Activated CD4-positive, alpha-beta T cell treated with anti-CD3 and anti-CD28 coated beads, Interleukin-2, amount 10 ng/mL, durations not matched to agents 7 days and 5 days (primary cell): ENCODE results near the gene ATAD1. TPM values are rescaled to one million over a fixed set of nuclear protein-coding genes. Genes with fewer than 3 reads are reported as not detected.
"Not testable (repeated sequence)": the region's sequence is repeated elsewhere in the genome, so short reads cannot be mapped to it uniquely, and the experiment has no call there.

Experiments used
- CTCF ChIA-PET: fragments of 350-600 bp; sonication (Branson Sonifier 250); formaldehyde crosslinking; loops from one replicate; lab custom pipeline; 2021; ENCODE audit warnings: antibody characterized with exemption; lab: Charles Lee
- POLR2A ChIA-PET: fragments of 350-600 bp; sonication (Branson Sonifier 250); formaldehyde crosslinking; loops from one replicate; lab custom pipeline; 2021; ENCODE audit warnings: antibody characterized with exemption; lab: Charles Lee
- DNase-seq: peaks from one replicate; pipeline ENCODE4 v3.0.0-alpha.2; 2020
- H3K27ac Mint-ChIP-seq: one replicate; pipeline ENCODE4 v1.8.0; 2021; ENCODE audit warnings: mild to moderate bottlenecking, moderate library complexity, mixed read lengths
- H3K27me3 Mint-ChIP-seq: one replicate; pipeline ENCODE4 v1.8.0; 2021; ENCODE audit warnings: mixed read lengths
- H3K36me3 Mint-ChIP-seq: one replicate; pipeline ENCODE4 v1.8.0; 2021; ENCODE audit warnings: low read depth, mixed read lengths
- H3K4me1 Mint-ChIP-seq: one replicate; pipeline ENCODE4 v1.8.0; 2021; ENCODE audit warnings: mixed read lengths
- H3K4me3 Mint-ChIP-seq: one replicate; pipeline ENCODE4 v1.8.0; 2021; ENCODE audit warnings: mild to moderate bottlenecking, moderate library complexity, mixed read lengths
- H3K9me3 Mint-ChIP-seq: one replicate; pipeline ENCODE4 v1.8.0; 2021; ENCODE audit warnings: mixed read lengths
- total RNA-seq, 2 experiments: library from RNA; stranded (reverse); gene quantifications; one replicate each; pipeline ENCODE4 v1.2.3, GENCODE V29; 2021

The ATAD1 gene
- total RNA-seq, 2 experiments from 2014 or later = 42.9 to 45.9 TPM

DNA sequence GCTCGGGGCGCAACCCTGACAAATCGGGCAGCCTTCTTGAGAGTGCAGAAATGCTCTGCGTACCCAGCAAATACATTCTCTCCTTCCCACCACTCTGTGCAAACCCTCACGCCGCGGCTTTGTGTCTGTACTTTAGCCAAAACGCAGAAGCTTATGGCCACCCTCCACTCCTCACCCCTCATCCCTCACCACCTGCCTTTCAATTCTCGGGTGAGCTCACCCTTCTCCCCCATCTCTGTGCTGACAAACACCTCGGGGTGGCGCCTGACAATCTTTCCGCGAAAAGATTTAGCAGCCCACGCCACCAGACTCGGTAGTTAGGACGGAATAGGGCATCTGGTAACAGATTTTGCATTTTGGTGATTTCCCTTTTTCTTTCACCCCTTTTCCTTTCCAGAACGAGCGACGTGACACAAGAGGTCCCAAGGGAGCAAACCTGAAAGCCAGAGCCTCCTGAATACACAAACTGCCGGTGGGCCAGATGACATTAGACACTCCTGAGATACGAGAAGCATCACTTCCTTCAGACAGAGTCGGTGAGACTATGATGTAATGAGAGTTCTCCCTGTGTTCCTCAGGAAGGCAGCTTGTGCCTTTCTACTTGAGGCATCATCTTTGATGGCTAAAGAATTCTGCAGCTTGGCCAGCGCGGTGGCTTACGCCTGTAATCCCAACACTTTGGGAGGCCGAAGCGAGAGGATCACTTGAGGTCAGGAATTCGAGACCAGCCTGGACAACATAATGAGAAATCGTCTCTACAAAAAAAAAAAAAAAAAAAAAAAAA lies 671 bp upstream of the ATAD1 start:
- Mint-ChIP-seq H3K4me1 (peaks cover 35% of the 10 kb centered on the region), H3K27me3 (peaks cover 2% of the 10 kb centered on the region)

DNA sequence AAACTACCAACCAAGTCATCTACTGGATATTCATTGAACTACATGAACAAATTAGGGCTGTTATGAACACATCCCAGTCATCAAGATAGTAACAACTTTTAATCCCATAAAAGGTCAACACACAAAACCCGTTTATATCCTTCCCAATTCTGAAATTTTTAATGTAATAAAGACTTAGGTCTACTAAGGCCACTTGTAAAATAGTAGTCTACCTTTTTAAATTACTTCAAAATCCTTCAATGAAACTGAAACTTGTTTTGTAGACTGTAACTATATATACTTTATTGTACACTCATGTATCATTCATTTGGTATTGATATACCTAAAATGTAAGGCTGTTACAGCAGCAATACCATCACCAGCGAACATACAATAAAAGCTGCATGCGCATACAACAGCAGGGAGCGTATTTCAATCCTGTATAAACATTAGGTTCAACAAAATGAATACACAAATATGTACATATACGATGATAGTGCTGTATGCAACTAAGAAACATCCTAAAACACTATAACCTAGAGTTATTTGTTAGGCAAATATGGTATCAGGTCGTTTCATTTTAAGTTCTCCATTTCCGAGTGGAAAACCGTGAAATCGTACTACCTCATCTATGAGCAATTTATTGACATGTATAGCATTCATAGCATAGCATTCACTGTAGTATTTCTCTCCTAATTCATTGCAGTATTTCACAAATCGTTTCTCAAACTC lies 973 bp downstream of the ATAD1 start:
- Mint-ChIP-seq H3K27me3 (no peaks in the 10 kb centered on the region), H3K4me3 (peak overlapping the region; percentile 93), H3K36me3 (peaks cover 14% of the 10 kb centered on the region), H3K27ac (peak overlapping the region; percentile 92), H3K4me1 (peaks cover 35% of the 10 kb centered on the region), H3K9me3 (no peaks in the 10 kb centered on the region)
- no peak for DNase-seq
- ChIA-PET POLR2A (no interaction called here), CTCF (interaction anchor here (1.1 to 3.4 kb wide), 3 partner anchors 12 to 51 kb away, joined by 4 to 28 read pairs (median 5); no protein-coding TSS in a partner anchor)

More for the DNA sequence above, 671 bp upstream of the ATAD1 start:
- H3K27ac Mint-ChIP-seq = peak overlapping the region; percentile 92
- peak overlapping the region; percentile 93 for H3K4me3 Mint-ChIP-seq
- ChIA-PET CTCF (interaction anchor here (0.7 to 3.4 kb wide), 4 partner anchors 11 to 47 kb away, joined by 3 to 28 read pairs (median 4); no protein-coding TSS in a partner anchor), POLR2A (interaction anchor here (1.0 kb wide), 1 partner anchor 9 kb away, joined by 3 read pairs; no protein-coding TSS in a partner anchor)
- DNase-seq = peak; percentile 68
- no peaks in the 10 kb centered on the region for H3K9me3 Mint-ChIP-seq
- H3K36me3 Mint-ChIP-seq = peaks cover 7% of the 10 kb centered on the region

DNA sequence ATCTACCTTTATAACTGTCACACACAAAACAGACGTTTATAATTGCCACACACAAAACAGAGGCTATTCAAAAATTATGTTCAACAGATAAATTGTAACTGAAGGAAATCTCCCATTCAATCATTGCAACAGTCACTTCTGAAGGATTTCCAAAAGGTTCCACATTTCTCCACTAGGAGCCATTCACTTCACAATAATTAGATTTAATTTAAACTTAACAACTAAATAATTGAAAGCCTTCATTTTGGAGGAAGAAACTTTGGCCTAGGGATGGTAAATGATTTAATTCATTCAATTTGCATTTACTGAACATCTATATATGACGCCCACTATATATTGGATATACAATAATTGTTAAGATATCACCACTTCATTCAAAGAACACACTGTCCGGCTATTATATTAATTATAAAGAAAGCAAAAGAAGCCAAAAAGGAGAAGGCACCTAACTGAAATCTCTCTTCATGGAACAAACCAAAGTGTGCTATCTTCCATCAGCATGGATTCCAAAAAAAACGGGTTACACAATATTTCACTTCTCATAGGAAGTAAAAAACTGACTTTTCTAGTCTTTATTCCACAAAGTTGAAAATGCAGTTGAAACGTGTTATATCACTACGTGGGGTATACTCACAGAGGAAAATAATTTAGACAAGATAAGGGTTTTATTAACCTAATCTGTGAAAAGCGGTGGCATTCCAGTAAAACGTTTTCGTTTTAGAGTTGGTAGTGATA lies 1.7 kb downstream of the ATAD1 start:
- Mint-ChIP-seq H3K27me3 (no peaks in the 10 kb centered on the region), H3K4me1 (peaks cover 37% of the 10 kb centered on the region), H3K27ac (peak overlapping the region; percentile 92), H3K4me3 (peak overlapping the region; percentile 93), H3K9me3 (no peaks in the 10 kb centered on the region), H3K36me3 (peaks cover 21% of the 10 kb centered on the region)
- DNase-seq = no peak
- CTCF ChIA-PET = no interaction called here
- POLR2A ChIA-PET = no interaction called here

DNA sequence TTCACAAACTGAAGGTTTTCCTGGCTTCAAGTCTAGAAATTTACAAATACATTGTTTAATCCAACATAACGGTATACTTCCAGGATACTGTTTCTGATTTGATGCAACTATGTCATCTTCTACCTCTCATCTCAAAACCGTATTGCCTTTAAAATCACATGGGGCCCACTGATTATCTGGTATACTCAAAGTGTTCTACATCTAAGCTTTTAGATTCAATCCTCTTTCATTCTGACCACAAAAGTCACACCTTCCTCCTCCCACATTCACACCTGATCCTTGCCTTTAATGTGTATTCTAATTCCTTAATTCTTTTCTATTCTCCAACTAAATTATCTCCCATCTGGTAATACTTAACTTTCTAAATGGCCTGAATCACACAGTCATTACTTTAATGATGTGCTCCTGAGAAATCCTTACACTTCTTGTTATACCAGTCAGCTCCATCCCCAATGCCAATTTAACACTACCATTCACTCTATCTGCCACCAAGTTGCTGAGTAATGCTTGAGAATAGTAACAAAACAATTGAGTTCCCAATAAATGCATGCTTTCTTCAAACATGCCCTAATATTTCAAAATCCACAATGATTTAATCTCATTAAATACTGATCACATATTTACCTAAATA lies 13.0 kb downstream of the ATAD1 start:
- H3K9me3 Mint-ChIP-seq = peaks cover 42% of the 10 kb centered on the region
- peaks cover 81% of the 10 kb centered on the region for H3K36me3 Mint-ChIP-seq
- CTCF ChIA-PET = interaction anchor here (0.6 kb wide), 1 partner anchor 173 kb away, joined by 3 read pairs; no protein-coding TSS in a partner anchor
- no peak overlapping the region for H3K27ac Mint-ChIP-seq
- DNase-seq = no peak
- H3K4me3 Mint-ChIP-seq = no peak overlapping the region
- peaks cover 17% of the 10 kb centered on the region for H3K4me1 Mint-ChIP-seq
- H3K27me3 Mint-ChIP-seq = no peaks in the 10 kb centered on the region
- POLR2A ChIA-PET = no interaction called here

DNA sequence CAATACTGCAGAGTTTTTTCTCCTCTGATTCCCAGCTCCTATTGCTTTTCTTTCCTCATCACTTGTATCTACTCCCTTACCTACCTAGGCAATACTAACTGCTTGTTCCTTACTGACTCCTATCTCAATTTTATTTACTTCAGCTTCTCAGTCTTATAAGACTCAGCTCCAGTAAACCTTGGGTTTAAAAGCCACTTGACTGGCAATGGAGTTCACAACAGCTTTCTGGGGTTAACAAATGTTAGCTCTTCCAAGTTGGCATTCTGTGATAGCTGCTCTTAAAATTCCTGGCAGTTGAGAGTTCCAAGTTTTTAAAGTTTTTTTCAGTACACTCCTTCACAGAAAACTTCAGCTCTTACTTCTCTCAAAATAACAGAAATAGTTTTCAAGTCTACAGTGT lies 14.2 kb downstream of the ATAD1 start:
- CTCF ChIA-PET = no interaction called here
- DNase-seq = no peak
- POLR2A ChIA-PET = no interaction called here
- Mint-ChIP-seq H3K27ac (no peak overlapping the region), H3K4me3 (no peak overlapping the region), H3K9me3 (peaks cover 43% of the 10 kb centered on the region), H3K4me1 (peaks cover 17% of the 10 kb centered on the region), H3K36me3 (peaks cover 79% of the 10 kb centered on the region), H3K27me3 (no peaks in the 10 kb centered on the region)

DNA sequence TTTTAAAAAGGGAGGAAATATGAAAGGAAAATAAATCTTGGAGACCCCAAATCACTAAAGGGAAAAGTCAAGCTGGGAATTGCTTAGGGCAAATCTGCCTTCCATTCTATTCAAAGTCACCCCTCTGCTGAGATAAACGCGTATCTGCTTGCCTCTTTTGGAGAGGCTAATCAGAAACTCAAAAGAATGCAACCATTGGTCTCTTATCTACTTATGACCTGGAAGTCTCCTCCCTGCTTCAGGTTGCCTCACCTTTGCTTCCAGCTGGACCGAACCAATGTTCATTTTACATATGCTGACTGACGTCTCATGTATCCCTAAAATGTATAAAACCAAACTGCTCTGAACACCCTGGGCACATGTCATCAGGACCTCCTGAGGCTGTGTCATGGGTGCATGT lies 14.7 kb downstream of the ATAD1 start:
- POLR2A ChIA-PET = no interaction called here
- no peaks in the 10 kb centered on the region for H3K27me3 Mint-ChIP-seq
- no peak for DNase-seq

DNA sequence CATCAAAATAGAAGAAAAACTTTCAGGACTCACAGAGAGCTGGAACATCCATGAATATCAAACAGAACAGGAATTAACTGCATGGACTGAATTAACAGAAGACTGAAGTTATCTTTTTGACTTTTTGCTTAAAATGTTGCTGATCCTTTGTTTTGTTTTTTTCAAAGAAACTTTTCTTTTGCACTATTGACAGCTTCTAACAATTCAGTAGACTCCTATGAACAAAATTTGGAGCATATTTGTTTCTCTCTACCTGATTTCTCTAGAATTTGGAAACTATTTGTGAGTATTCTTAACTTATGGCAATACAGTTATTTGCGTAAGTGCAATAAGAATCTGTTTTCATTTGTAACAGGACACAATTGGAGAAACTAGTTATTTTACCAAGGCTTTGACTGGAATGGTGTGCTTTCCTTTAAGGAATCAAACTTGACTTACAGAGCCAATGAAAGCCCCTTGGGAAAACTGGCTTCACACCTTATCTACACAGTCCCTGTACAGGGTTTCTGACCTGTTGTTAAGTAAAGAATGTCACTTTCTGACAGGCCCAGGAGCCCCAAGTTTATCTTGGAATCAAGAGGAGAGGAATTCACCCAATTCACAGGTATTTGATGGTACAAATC lies 16.1 kb downstream of the ATAD1 start:
- Mint-ChIP-seq H3K9me3 (peaks cover 39% of the 10 kb centered on the region), H3K36me3 (peaks cover 83% of the 10 kb centered on the region), H3K4me1 (peaks cover 22% of the 10 kb centered on the region)
- DNase-seq, CTCF ChIA-PET, POLR2A ChIA-PET, H3K27me3 Mint-ChIP-seq, H3K27ac Mint-ChIP-seq, H3K4me3 Mint-ChIP-seq: not testable (repeated sequence)

More for the DNA sequence above, 14.7 kb downstream of the ATAD1 start:
- Mint-ChIP-seq H3K4me3 (no peak overlapping the region), H3K27ac (no peak overlapping the region), H3K36me3 (peaks cover 81% of the 10 kb centered on the region), H3K4me1 (peaks cover 18% of the 10 kb centered on the region), H3K9me3 (peaks cover 43% of the 10 kb centered on the region)
- CTCF ChIA-PET = no interaction called here

DNA sequence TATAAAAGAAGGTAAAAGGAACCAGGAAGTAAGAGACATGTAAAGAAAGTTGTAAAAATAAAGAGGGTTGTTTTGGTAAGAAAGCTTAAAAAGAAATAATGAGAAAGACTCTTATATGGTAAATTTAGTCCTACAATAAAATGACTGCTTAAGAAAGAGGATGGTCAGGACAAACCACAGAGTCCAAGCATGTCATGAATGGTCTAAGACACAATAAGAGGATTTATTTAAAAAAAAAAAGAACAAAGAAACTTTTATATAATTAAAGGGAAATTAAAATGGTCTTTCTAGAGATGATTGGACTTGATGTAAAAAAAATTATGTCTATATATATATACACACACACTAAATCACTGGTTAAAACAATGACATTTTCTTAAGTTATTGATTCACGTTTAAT lies 18.2 kb downstream of the ATAD1 start:
- H3K27ac Mint-ChIP-seq = no peak overlapping the region
- peaks cover 71% of the 10 kb centered on the region for H3K36me3 Mint-ChIP-seq
- peaks cover 9% of the 10 kb centered on the region for H3K4me1 Mint-ChIP-seq
- H3K27me3 Mint-ChIP-seq = no peaks in the 10 kb centered on the region
- no peak overlapping the region for H3K4me3 Mint-ChIP-seq
- no peak for DNase-seq
- ChIA-PET POLR2A (interaction anchor here (0.6 kb wide), 1 partner anchor 267 kb away, joined by 5 read pairs; no protein-coding TSS in a partner anchor), CTCF (no interaction called here)
- H3K9me3 Mint-ChIP-seq = peaks cover 30% of the 10 kb centered on the region

DNA sequence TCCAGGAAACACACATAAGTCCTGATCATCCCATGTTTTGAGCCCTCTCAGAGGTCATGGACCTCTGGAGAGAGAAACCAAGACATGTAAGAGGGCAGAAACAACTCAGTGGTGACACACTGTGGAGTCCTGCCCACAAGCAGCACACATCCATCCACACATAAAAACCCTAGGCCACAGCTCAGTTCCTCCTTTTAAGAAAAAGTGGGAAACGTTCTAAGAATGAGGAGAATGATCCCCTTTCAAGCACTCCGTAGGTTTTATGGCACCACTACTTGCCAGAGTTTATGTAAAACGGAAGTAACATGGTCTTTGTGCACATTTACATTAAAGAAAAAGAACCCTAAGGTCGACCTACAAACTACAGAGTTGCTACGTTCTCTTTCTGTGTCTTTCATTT lies 19.9 kb downstream of the ATAD1 start:
- Mint-ChIP-seq H3K27me3 (no peaks in the 10 kb centered on the region), H3K4me3 (no peak overlapping the region), H3K4me1 (peaks cover 8% of the 10 kb centered on the region), H3K9me3 (peaks cover 17% of the 10 kb centered on the region), H3K36me3 (peaks cover 59% of the 10 kb centered on the region), H3K27ac (no peak overlapping the region)
- ChIA-PET POLR2A (no interaction called here), CTCF (no interaction called here)
- no peak for DNase-seq

DNA sequence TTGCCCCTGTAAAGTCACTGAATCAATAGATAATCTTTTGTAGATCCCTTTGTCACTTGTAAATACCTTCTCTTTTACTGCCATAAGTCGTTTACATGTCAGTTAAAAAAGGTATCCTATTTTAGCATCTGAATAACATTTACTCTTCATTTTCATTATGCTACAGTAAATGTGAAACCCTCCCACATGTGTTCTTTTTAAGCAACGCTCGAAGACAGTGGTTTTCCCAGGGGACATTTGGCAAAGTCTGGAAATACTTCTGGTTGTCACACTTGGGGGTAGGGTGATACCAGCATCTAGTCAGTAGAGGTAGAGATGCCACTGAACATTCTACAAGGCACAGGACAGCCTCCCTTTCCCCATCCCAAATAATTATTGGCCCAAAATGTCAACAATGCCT lies 23.7 kb downstream of the ATAD1 start:
- no peak overlapping the region for H3K4me3 Mint-ChIP-seq
- H3K4me1 Mint-ChIP-seq = peaks cover 8% of the 10 kb centered on the region
- CTCF ChIA-PET = no interaction called here
- H3K36me3 Mint-ChIP-seq = peaks cover 47% of the 10 kb centered on the region
- H3K27ac Mint-ChIP-seq = no peak overlapping the region
- H3K9me3 Mint-ChIP-seq = peaks cover 2% of the 10 kb centered on the region
- no peak for DNase-seq
- H3K27me3 Mint-ChIP-seq = no peaks in the 10 kb centered on the region
- POLR2A ChIA-PET = no interaction called here

DNA sequence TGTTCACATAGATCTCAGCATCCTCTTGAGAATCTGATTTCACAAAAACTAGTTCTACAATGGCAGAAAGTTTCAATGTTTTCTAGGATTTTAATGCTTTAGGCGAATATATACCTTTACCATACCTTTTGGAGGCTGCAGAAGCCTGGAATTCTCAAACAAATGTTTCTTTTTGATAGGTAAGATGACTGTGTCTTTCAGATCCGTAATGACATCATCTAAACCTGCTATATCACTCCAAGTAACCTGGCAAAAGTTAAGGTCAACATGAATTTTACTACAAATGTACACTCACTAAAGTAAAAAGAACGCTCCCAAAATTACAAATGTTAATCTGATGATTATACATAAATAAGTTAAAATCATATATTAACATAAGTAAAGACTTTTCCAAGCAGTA lies 27.8 kb downstream of the ATAD1 start:
- Mint-ChIP-seq H3K4me1 (no peaks in the 10 kb centered on the region), H3K27ac (no peak overlapping the region), H3K27me3 (no peaks in the 10 kb centered on the region), H3K9me3 (no peaks in the 10 kb centered on the region), H3K36me3 (peaks cover 35% of the 10 kb centered on the region), H3K4me3 (no peak overlapping the region)
- ChIA-PET POLR2A (no interaction called here), CTCF (no interaction called here)
- no peak for DNase-seq

DNA sequence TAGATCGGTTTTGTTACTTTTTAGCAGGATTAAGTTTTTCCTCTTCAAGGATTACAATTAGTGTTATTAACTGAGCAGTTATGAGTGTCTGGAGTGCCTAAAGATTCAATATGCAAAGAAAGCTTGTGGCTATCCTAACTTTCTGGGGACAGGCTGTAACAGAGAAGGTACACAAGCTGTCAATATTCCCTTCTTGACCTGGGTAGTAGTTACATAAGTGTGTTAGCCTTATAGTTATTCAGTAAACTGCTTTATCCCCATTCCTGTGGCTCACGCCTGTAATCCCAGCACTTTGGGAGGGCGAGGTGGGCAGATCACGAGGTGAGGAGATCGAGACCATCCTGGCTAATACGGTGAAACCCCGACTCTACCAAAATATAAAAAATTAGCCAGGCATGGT lies 31.6 kb downstream of the ATAD1 start:
- POLR2A ChIA-PET = no interaction called here
- H3K27ac Mint-ChIP-seq = no peak overlapping the region
- no peaks in the 10 kb centered on the region for H3K4me1 Mint-ChIP-seq
- CTCF ChIA-PET = no interaction called here
- H3K4me3 Mint-ChIP-seq = no peak overlapping the region
- DNase-seq = no peak
- H3K36me3 Mint-ChIP-seq = peaks cover 47% of the 10 kb centered on the region
- H3K27me3 Mint-ChIP-seq = no peaks in the 10 kb centered on the region
- no peaks in the 10 kb centered on the region for H3K9me3 Mint-ChIP-seq
